Stimulated activated naive B cell treated with anti-CD40 and anti-IgM and Interleukin-4, amounts not matched to agents 10 μg/mL and 1 μg/mL and 100 μg/mL, for 72 hours (primary cell): ENCODE data around the gene FLRT2.

ENCODE experiments used
- ATAC-seq, 2 donors: fragments of 150-1000 bp; cut with Tn5 transposase; replicated peaks; 2 replicates each; pipeline ENCODE4 v1.10.0; 2021; ENCODE audit warnings: moderate library complexity in 1 of 2
- DNase-seq: peaks from one replicate; pipeline ENCODE4 v3.0.0; 2021
- H3K27ac Mint-ChIP-seq: one replicate; pipeline ENCODE4 v1.8.0; 2022; ENCODE audit warnings: mild to moderate bottlenecking, mixed read lengths
- H3K27me3 Mint-ChIP-seq, 2 donors: one replicate each; pipeline ENCODE4 v1.8.0; 2022; ENCODE audit warnings: mixed read lengths in 2 of 2
- H3K36me3 Mint-ChIP-seq, 2 donors: one replicate each; pipeline ENCODE4 v1.8.0; 2022; ENCODE audit warnings: mixed read lengths in 2 of 2, mild to moderate bottlenecking in 1 of 2
- H3K4me1 Mint-ChIP-seq, 2 donors: one replicate each; pipeline ENCODE4 v1.8.0; 2022; ENCODE audit warnings: mixed read lengths in 2 of 2, mild to moderate bottlenecking in 1 of 2
- H3K4me3 Mint-ChIP-seq, 2 donors: one replicate each; pipeline ENCODE4 v1.8.0; 2022; ENCODE audit warnings: mild to moderate bottlenecking in 2 of 2, mixed read lengths in 2 of 2, moderate library complexity in 1 of 2
- H3K9me3 Mint-ChIP-seq, 2 donors: one replicate each; pipeline ENCODE4 v1.8.0; 2022; ENCODE audit warnings: mixed read lengths in 2 of 2, mild to moderate bottlenecking in 1 of 2

The FLRT2 gene

GRCh38 chr14:85529803-85530574, at the start of gene FLRT2:
FLRT2 (plus strand) TSS chr14:85530144; CDS start chr14:85621515, 91,371 bp downstream.
- DNase-seq (no peak), ATAC-seq (no peak)
- Mint-ChIP-seq H3K36me3 (peaks cover 0 to 6% of the 10 kb centered on the region in 2 donors), H3K4me3 (peak within 1 kb of the TSS in 1 of 2 donors; percentile 7), H3K9me3 (no peaks in the 10 kb centered on the region), H3K27ac (peak within 1 kb of the TSS; percentile 81), H3K27me3 (peaks cover 74 to 75% of the 10 kb centered on the region in 2 donors), H3K4me1 (peaks cover 13 to 19% of the 10 kb centered on the region in 2 donors)

- no peaks in the 10 kb centered on the region for H3K36me3 Mint-ChIP-seq
- DNase-seq (no peak), ATAC-seq (no peak)
- no peaks in the 10 kb centered on the region for H3K9me3 Mint-ChIP-seq
- H3K4me3 Mint-ChIP-seq = no peak overlapping the region
- H3K27ac Mint-ChIP-seq = no peak overlapping the region
- no peaks in the 10 kb centered on the region for H3K4me1 Mint-ChIP-seq
- H3K27me3 Mint-ChIP-seq = no peaks in the 10 kb centered on the region
These were observed 48.5 kb upstream of the FLRT2 start for GRCh38 chr14:85481471-85481870.

- Mint-ChIP-seq H3K27me3 (no peaks in the 10 kb centered on the region), H3K27ac (no peak overlapping the region), H3K4me1 (no peaks in the 10 kb centered on the region), H3K4me3 (no peak overlapping the region), H3K9me3 (no peaks in the 10 kb centered on the region), H3K36me3 (no peaks in the 10 kb centered on the region)
- ATAC-seq (no peak), DNase-seq (no peak)
These were observed 47.4 kb upstream of the FLRT2 start for GRCh38 chr14:85482552-85482951.

GRCh38 chr14:85483037-85483436, 46.9 kb upstream of the FLRT2 start:
- no peak overlapping the region for H3K27ac Mint-ChIP-seq
- H3K9me3 Mint-ChIP-seq = no peaks in the 10 kb centered on the region
- ATAC-seq (no peak), DNase-seq (no peak)
- no peaks in the 10 kb centered on the region for H3K27me3 Mint-ChIP-seq
- no peak overlapping the region for H3K4me3 Mint-ChIP-seq
- no peaks in the 10 kb centered on the region for H3K36me3 Mint-ChIP-seq
- no peaks in the 10 kb centered on the region for H3K4me1 Mint-ChIP-seq

- Mint-ChIP-seq H3K9me3 (no peaks in the 10 kb centered on the region), H3K27me3 (no peaks in the 10 kb centered on the region), H3K27ac (no peak overlapping the region), H3K36me3 (no peaks in the 10 kb centered on the region), H3K4me3 (no peak overlapping the region), H3K4me1 (no peaks in the 10 kb centered on the region)
- no peak for ATAC-seq
- DNase-seq = no peak
These were observed 46.3 kb upstream of the FLRT2 start for GRCh38 chr14:85483652-85484051.

- no peak overlapping the region for H3K27ac Mint-ChIP-seq
- ATAC-seq = no peak
- no peaks in the 10 kb centered on the region for H3K36me3 Mint-ChIP-seq
- no peak overlapping the region for H3K4me3 Mint-ChIP-seq
- H3K4me1 Mint-ChIP-seq = no peaks in the 10 kb centered on the region
- peaks cover 5 to 6% of the 10 kb centered on the region in 2 donors for H3K9me3 Mint-ChIP-seq
- H3K27me3 Mint-ChIP-seq = no peaks in the 10 kb centered on the region
- no peak for DNase-seq
These were observed 42.7 kb upstream of the FLRT2 start for GRCh38 chr14:85487215-85487614.

- Mint-ChIP-seq H3K27me3 (no peaks in the 10 kb centered on the region), H3K9me3 (peaks cover 0 to 2% of the 10 kb centered on the region in 2 donors), H3K4me1 (no peaks in the 10 kb centered on the region), H3K36me3 (no peaks in the 10 kb centered on the region), H3K4me3 (no peak overlapping the region), H3K27ac (no peak overlapping the region)
- ATAC-seq = no peak
- no peak for DNase-seq
These were observed 28.2 kb upstream of the FLRT2 start for GRCh38 chr14:85501751-85502150.

- ATAC-seq (no peak), DNase-seq (no peak)
- no peaks in the 10 kb centered on the region for H3K27me3 Mint-ChIP-seq
- peaks cover 0 to 3% of the 10 kb centered on the region in 2 donors for H3K9me3 Mint-ChIP-seq
- no peak overlapping the region for H3K4me3 Mint-ChIP-seq
- H3K4me1 Mint-ChIP-seq = no peaks in the 10 kb centered on the region
- no peaks in the 10 kb centered on the region for H3K36me3 Mint-ChIP-seq
- H3K27ac Mint-ChIP-seq = no peak overlapping the region
These were observed 21.1 kb upstream of the FLRT2 start for GRCh38 chr14:85508863-85509262.

- H3K27me3 Mint-ChIP-seq = no peaks in the 10 kb centered on the region
- H3K9me3 Mint-ChIP-seq = peaks cover 0 to 3% of the 10 kb centered on the region in 2 donors
- H3K27ac Mint-ChIP-seq = no peak overlapping the region
- no peaks in the 10 kb centered on the region for H3K36me3 Mint-ChIP-seq
- ATAC-seq = no peak
- no peak for DNase-seq
- no peak overlapping the region for H3K4me3 Mint-ChIP-seq
- no peaks in the 10 kb centered on the region for H3K4me1 Mint-ChIP-seq
These were observed 17.5 kb upstream of the FLRT2 start for GRCh38 chr14:85512451-85512850.

- H3K4me3 Mint-ChIP-seq = no peak overlapping the region
- no peak overlapping the region for H3K27ac Mint-ChIP-seq
- no peaks in the 10 kb centered on the region for H3K27me3 Mint-ChIP-seq
- DNase-seq = no peak
- no peaks in the 10 kb centered on the region for H3K4me1 Mint-ChIP-seq
- no peaks in the 10 kb centered on the region for H3K36me3 Mint-ChIP-seq
- ATAC-seq = no peak
- H3K9me3 Mint-ChIP-seq = peaks cover 0 to 3% of the 10 kb centered on the region in 2 donors
These were observed 15.5 kb upstream of the FLRT2 start for GRCh38 chr14:85514487-85514886.

GRCh38 chr14:85516239-85517113, 13.5 kb upstream of the FLRT2 start:
- Mint-ChIP-seq H3K4me3 (no peak overlapping the region), H3K27ac (no peak overlapping the region), H3K36me3 (no peaks in the 10 kb centered on the region), H3K27me3 (no peaks in the 10 kb centered on the region), H3K4me1 (no peaks in the 10 kb centered on the region), H3K9me3 (peaks cover 0 to 2% of the 10 kb centered on the region in 2 donors)
- DNase-seq (no peak), ATAC-seq (no peak)

GRCh38 chr14:85517114-85517688, 12.7 kb upstream of the FLRT2 start:
- Mint-ChIP-seq H3K9me3 (peaks cover 0 to 1% of the 10 kb centered on the region in 2 donors), H3K4me1 (no peaks in the 10 kb centered on the region), H3K36me3 (no peaks in the 10 kb centered on the region), H3K4me3 (no peak overlapping the region), H3K27ac (no peak overlapping the region), H3K27me3 (no peaks in the 10 kb centered on the region)
- DNase-seq (no peak), ATAC-seq (no peak)

GRCh38 chr14:85519661-85520305, 10.2 kb upstream of the FLRT2 start:
- DNase-seq (no peak), ATAC-seq (no peak)
- no peak overlapping the region for H3K27ac Mint-ChIP-seq
- no peaks in the 10 kb centered on the region for H3K36me3 Mint-ChIP-seq
- no peaks in the 10 kb centered on the region for H3K9me3 Mint-ChIP-seq
- no peaks in the 10 kb centered on the region for H3K27me3 Mint-ChIP-seq
- no peak overlapping the region for H3K4me3 Mint-ChIP-seq
- H3K4me1 Mint-ChIP-seq = no peaks in the 10 kb centered on the region

GRCh38 chr14:85520581-85520980, 9.4 kb upstream of the FLRT2 start:
- no peak overlapping the region for H3K27ac Mint-ChIP-seq
- no peak for DNase-seq
- H3K4me3 Mint-ChIP-seq = no peak overlapping the region

More at GRCh38 chr14:85520581-85520980, 9.4 kb upstream of the FLRT2 start:
- ATAC-seq = no peak
- no peaks in the 10 kb centered on the region for H3K27me3 Mint-ChIP-seq
- H3K36me3 Mint-ChIP-seq = no peaks in the 10 kb centered on the region
- no peaks in the 10 kb centered on the region for H3K9me3 Mint-ChIP-seq
- H3K4me1 Mint-ChIP-seq = no peaks in the 10 kb centered on the region
